NOMO-1 treated with dmso at 0.1 percent for 144 hours (cell line): ENCODE data around the gene RTN4.

Source experiments
- DNase-seq: peaks from one replicate; lab custom pipeline; 2025; ENCODE audit not compliant: unreplicated experiment; lab: John Stamatoyannopoulos, UW

RTN4 gene

GRCh38 chr2:54955358-54956110 lies 94.7 kb downstream of the RTN4 start:
- no peak for DNase-seq

GRCh38 chr2:54954705-54955357 lies 95.4 kb downstream of the RTN4 start:
- DNase-seq: no peak

- no peak for DNase-seq
These were observed 96.1 kb downstream of the RTN4 start for GRCh38 chr2:54954158-54954557.

- DNase-seq: no peak
These were observed 97.2 kb downstream of the RTN4 start for GRCh38 chr2:54952978-54953456.

GRCh38 chr2:54952425-54952824 lies 97.8 kb downstream of the RTN4 start:
- no peak for DNase-seq

GRCh38 chr2:54950811-54951210 lies 99.4 kb downstream of the RTN4 start:
- DNase-seq: no peak

GRCh38 chr2:54949431-54949830 lies 100.8 kb downstream of the RTN4 start:
- no peak for DNase-seq

- DNase-seq: no peak
These were observed 102.1 kb downstream of the RTN4 start for GRCh38 chr2:54948120-54948519.

GRCh38 chr2:54947646-54948045 lies 102.6 kb downstream of the RTN4 start:
- DNase-seq: no peak

GRCh38 chr2:54947136-54947535 lies 103.1 kb downstream of the RTN4 start:
- DNase-seq: no peak

- no peak for DNase-seq
These were observed 103.9 kb downstream of the RTN4 start for GRCh38 chr2:54946220-54946805.

- no peak for DNase-seq
These were observed 104.6 kb downstream of the RTN4 start for GRCh38 chr2:54945391-54946219.

GRCh38 chr2:54944724-54945326 lies 105.4 kb downstream of the RTN4 start:
- DNase-seq: no peak

GRCh38 chr2:54942373-54942772 lies 107.9 kb downstream of the RTN4 start:
- no peak for DNase-seq

- no peak for DNase-seq
These were observed 108.8 kb downstream of the RTN4 start for GRCh38 chr2:54941248-54941984.

GRCh38 chr2:54940723-54941122 lies 109.5 kb downstream of the RTN4 start:
- no peak for DNase-seq

- DNase-seq: no peak
These were observed 110.7 kb downstream of the RTN4 start for GRCh38 chr2:54939446-54940118.

- no peak for DNase-seq
These were observed 113.5 kb downstream of the RTN4 start for GRCh38 chr2:54936766-54937165.

- no peak for DNase-seq
These were observed 114.9 kb downstream of the RTN4 start for GRCh38 chr2:54935389-54935788.

- DNase-seq: no peak
These were observed 118.8 kb downstream of the RTN4 start for GRCh38 chr2:54931473-54931872.
